HUDEP-2 (cell line): Measurements from ENCODE around the gene SAMM50.

Experiments
- DNase-seq, 76 experiments: peaks; one replicate each; lab custom pipeline; 2025; ENCODE audit not compliant: unreplicated experiment in 76 of 76; lab: John Stamatoyannopoulos, UW

Gene SAMM50

DNA sequence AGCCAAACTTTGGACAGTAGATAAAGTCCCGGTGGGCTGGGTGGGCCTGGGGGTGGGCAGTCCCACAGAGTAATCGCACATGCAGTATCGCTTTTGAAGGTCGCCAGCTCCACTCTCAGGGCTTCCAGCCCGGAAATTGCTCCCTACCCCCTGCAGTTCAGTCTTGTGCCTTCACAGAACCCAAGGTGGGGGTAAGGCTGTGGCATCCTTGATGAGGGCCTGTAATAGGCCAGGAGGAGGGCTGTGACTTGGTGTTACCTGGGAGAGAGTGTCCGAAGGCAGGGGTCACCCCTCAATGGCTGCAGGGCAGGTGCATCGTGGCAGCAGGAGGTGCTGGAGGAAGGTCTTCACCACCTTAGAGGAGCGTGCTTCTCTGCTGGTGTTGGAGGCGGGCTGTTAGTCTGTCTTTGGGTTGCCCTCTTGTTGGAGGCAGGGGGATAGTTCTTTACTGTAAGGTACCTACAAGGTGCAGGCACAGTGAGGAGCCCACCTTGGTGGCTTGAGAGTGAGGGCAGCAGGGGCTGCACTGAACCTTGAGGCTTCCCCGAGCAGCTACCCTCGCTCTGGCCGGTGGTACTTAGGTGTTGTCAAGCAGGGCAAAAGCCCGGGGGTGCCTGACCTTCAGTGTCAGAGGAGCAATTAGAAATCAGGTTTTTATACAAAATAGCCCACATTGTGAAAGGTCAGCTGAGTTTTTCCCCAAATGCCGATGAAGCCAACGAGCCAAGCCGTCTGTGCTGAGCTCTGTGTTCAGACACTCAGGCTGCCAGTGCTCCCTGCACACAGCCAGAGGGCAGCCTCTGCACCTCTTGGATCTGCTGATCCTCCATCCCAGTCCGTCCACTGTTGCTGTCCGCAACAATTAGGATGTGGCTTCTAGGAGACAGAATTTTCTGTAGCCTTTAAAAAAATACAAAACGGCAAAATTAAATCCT is 21.9 kb downstream of the SAMM50 start:
- DNase-seq = no peak

DNA sequence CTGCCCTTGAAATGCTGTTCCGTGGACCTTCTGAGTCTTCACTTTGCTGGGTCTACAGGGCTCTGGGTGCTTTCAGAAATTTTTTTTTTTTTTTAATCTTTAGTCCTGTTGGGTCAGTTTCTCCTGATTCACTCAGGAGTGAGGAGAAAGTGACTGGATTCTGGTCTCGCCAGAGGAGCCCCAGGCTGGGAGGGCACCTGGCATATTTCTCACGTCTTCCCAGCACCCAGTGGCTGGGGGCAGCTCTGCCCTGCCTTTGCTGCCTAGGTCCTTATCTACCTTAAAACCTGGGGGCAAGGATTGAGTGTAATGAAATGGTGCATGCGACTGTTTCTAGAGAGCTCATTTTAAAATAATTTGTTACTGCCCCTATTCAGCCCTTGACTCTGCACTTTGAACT is 23.3 kb downstream of the SAMM50 start:
- DNase-seq = no peak

DNA sequence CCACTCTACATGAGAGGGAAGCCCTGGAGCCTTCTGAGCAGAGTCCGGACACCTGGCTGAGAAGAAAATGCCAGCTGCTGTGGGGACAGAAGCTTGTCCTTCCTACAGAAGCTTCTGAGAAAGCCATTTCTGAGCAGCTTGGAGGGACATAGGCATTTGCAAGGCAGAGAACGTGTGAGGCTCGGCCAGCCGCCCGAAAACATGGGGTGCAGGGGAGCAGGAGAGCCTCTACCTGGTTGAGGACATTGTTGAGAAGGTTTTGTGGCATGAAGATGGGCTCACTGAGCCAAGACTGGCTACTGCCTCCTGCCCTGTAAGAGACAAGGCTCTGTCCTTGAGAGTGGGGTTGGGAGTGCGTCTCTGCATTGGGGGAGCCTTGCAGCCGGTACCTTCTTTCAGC is 25.3 kb downstream of the SAMM50 start:
- DNase-seq = no peak

DNA sequence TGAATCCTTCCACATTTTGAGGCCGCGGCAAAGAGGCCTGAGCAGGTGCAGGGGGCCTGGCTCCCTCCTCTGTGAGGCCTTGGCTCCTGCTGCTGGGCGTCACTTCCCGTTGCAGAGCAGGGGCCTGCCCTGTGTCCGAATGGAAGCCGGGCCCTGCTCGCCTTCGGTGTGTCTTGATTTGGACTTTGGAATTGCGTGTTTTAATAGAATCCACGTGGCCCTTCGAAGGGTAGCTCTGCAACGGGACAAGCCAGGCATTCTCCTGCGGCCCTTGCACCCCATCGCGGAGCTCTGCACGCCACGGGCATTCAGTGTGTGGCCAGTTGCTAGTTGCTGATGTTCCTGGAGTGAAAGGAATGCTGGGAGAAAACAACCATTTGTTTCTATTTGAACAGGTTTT is 25.8 kb downstream of the SAMM50 start:
- DNase-seq = no peak

DNA sequence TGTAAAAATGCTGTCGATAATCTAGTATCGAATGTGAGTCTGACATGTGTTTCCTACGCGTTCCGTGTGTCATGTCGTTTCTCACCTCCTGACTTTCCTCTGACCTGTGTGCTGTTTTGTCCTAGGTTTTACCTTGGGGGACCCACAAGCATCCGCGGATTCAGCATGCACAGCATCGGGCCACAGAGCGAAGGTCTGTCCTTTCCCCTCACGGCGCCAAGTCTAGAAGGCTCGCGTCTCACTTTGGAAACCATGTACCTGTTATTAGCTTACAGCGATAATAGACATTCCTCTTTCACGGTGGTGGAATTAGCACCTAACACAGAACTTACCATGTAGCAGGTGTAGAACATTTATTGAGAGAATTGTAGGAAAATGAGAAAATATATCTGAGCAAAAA is 28.6 kb downstream of the SAMM50 start:
- no peak for DNase-seq

DNA sequence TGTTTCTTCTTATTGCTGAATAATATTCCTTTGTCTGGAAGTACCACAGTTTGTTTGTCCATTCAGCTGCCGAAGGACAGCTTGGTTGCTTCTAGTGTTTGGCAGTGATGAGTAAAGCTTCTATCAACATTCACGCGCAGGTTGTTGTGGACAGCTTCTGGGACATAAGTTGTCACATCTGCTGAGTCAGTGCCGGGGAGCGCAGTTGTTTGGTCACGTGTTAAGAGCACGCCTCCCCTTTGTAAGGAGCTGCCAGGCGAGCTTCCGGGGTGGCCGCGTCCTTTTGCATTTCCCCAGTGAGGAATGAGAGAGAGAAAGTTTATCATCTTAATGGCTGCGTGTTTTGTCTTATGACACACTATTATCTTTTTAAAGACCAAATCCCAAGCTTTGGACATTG is 30.3 kb downstream of the SAMM50 start:
- DNase-seq = no peak

DNA sequence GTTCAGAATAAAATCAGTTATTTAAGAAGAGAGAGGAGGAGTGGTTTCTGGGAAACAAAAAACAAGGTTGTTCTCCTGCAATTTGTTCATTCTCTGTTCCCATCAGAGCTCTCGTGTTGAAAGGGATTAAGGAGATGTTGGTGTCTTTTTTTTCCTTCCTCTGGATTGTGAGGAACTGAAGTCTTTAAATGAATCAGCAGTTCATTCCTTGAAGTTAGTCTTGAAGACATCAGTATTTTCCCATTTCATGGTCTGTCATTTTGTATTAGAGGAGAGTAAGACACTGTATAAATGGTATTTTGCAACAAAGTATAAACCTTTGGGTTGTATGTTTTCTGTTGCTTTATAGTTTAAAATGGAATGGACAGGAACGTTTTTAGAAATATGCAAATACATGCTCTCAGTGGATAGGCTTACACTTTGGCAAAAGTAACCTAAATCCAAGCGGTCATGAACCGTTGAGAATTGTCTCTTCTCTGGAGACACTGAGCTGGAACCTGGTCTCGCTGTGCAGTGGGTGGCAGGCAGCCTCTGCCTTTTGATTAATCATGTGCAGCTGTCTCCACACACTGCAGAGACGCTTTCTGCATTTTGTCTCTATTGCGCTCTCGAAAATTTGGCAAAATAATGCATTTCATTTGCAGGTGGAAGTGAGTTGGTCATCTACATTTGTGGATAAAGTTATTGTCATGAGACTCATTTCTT is 33.0 kb downstream of the SAMM50 start:
- no peak for DNase-seq

DNA sequence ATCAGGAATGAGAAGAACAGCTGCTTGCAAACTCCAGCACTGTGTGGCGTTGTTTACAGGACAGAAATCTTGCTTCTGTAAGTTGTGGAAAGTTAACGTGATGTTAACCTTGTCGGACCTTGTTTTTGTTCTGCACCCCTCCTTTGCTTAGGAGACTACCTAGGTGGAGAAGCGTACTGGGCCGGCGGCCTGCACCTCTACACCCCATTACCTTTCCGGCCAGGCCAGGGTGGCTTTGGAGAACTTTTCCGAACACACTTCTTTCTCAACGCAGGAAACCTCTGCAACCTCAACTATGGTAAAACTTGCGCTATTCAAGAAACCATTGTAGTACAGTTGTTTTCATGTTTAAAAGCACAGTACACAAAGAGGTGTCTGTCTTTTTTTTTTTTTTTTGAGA is 33.7 kb downstream of the SAMM50 start:
- DNase-seq = no peak

DNA sequence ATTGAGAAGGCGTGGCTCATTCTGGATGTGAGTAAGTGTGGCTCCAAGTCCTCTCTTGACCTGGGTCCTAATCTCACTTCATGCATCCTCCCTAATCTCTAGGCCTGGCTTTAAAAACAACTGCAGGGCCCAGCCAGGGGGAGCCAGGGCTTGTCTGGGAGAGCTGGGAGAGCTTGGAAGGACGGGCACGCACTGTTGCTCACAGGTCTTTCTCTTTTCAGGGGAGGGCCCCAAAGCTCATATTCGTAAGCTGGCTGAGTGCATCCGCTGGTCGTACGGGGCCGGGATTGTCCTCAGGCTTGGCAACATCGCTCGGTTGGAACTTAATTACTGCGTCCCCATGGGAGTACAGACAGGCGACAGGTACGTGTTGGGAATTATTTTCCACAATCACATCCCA is 34.8 kb downstream of the SAMM50 start:
- DNase-seq = peak in 1 of 76 experiments; percentile 0

DNA sequence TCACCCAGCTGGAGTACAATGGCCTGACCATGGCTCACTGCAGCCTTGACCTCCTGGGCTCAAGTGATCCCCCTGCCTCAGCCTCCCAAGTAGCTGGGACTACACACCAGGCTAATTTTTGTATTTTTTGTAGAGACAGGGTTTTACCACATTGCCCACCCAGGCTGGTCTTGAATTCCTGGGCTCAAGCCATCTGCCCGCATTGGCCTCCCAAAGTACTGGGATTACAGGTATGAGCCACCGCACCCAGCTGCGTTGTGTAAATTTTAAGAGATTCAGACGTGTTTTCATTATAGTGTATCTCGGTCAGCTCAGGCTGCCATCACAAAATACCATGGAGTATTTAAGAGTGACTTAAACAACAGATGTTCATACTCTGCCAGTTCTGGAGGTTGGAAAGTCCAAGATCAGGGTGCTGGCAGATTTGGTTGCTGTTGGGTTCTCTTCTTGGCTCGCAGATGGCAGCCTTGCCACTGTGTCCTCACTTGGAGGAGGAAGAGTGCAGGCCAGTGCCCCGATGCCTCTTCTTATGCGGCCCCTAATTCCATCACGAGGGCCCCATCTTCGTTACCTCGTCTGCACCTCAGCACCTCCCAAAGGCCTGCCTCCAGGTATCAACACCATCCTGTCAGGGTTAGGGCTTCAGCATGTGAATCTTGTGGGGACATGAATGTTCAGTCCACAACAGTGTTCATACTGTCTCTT is 36.2 kb downstream of the SAMM50 start:
- DNase-seq = no peak

DNA sequence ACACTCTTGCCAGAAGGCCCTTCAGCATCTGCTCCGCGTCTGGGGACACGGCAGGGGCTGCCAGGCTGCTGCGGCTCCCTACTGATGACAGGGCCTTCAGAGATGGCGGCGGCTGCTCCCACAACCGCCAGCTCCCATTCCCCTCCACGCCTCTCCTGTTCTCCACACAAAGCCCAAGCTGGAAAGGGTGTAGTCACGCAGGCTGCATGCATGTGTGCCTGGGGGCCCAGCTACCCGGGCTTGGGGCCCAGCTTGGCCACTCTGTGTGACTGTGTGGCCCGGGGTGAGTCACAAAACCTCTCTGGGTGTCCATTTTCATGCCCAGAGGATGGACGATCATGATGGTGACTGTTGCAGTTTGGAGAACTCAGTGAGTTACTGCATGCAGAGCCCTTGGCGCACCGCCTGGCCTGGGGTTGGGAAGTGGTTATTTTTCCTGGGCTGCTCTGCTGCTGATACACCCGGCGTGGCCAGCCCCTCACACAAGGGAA is 37.1 kb downstream of the SAMM50 start:
- DNase-seq = peak in 2 of 76 experiments; percentile 2 to 6

DNA sequence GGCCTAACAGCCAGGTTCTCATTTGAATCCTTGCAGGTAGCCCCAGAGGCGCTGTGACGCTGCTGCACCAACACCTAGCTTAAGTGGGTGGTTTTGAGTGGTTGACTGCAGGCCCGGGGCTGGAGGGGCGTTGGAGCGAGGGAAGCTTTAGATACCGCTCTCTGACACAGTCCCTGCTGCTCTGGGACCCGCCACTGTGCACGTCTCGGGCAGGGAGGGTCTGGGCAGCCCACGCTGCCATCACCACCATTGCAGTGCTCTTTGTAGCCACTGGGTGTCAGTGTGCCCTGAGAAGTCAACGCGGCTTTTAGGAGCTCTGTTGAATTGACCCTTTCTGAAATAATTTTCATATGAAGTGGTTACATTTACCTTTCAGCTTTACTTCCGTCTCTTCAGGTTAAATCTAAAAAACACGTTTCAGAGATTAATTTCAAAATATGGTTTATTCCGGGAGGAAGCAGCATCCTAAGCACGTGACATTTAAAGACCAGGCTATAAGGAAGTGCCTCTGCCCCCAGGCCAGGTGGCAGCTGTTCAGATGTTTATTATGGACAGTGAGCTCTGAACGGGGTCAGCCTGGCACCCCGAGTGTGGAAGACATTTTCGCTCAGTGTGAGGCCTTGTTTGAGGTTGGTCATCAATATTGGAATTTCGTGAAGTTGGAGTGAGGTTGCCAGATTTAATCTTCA is 38.0 kb downstream of the SAMM50 start:
- peak in 51 of 76 experiments; percentile 1 to 57 (median 29) for DNase-seq

DNA sequence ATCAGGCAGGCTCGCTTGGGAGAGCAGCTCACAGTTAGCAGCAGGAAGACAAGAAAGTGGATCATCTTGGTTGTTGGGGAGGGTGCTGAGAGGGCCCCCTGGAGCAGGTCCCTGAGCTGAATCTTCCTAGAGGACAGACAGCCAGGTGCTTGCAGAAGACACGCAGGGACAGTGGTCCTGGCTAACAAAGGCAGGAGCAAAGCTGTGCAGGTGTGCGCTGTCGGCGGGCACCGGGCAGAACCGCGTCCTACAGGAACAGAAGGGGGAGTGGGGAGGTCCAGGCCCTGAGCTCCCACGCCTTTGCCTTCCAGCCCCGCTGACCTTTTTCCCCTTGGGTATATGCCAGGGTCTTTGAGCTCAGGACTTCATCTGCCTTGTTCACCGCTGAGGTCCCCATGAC is 38.8 kb downstream of the SAMM50 start:
- no peak for DNase-seq

DNA sequence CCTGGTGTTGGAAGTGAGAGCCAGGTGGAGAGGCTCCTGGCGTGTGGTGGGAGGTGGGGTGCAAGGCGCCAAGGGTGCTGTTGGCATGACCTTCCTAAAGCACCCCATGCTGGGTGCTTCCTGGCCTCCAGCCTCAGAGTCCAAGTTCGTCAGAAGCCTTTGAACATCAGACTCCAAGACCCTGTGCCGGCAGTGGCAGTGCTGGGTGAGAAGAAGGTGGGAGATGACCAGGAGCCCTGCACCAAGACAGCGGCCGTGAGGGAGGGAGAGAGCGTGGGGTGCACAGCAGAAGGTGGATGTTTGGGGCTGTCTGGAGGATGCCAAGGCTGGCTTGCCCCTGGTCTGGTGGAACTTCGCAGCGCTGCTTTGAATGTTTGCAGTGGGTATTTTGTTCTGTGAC is 39.2 kb downstream of the SAMM50 start:
- DNase-seq = no peak

DNA sequence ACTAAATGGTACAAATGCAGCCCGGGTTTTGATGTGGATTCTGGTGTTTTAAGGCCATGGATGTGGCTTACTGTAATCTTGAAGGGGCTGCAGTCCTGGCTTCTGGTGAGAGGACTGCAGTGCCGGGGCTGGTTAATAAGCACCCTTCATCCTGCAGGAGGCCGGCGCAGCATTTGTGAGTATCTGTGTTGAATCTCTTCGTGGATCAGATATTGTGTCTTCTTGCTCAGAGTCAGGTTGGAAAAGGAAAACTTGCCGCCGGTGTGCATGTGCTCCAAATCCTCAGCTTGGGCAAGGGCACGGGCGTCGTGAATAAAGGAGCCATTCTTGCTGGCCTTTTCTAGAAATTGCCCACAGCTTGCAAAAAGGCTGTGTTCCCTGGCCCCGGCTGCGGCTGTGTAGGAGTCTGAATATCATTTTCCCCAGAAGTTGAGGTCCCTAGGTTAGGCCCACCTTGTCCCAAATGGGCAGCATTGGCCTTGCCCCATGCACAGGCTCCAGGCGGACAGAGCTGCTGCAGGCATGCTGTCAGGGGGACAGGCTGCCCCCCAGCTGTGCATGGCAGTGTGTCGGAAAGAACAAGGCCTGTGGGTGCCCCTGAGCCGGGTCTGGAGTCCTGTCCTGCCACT is 39.9 kb downstream of the SAMM50 start:
- DNase-seq = no peak

DNA sequence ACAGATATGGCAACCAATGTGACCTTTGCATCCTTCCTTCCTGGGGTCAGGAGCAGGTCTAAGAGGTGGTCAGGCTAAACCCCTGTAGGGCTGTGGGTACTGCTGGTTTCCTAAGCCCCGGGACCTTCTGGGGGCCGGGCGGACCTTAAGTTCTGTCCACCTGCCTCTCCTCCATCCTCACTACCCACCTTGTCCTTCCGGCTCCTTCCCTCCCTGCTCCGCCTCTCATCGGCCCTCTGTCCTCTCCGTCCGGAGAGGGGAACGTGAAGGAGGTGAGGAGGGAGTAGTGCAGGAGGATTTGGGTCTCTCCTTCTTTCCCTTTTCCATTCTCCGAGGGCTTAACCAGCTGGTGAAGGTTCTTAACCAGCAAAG is 40.5 kb downstream of the SAMM50 start:
- DNase-seq = no peak

DNA sequence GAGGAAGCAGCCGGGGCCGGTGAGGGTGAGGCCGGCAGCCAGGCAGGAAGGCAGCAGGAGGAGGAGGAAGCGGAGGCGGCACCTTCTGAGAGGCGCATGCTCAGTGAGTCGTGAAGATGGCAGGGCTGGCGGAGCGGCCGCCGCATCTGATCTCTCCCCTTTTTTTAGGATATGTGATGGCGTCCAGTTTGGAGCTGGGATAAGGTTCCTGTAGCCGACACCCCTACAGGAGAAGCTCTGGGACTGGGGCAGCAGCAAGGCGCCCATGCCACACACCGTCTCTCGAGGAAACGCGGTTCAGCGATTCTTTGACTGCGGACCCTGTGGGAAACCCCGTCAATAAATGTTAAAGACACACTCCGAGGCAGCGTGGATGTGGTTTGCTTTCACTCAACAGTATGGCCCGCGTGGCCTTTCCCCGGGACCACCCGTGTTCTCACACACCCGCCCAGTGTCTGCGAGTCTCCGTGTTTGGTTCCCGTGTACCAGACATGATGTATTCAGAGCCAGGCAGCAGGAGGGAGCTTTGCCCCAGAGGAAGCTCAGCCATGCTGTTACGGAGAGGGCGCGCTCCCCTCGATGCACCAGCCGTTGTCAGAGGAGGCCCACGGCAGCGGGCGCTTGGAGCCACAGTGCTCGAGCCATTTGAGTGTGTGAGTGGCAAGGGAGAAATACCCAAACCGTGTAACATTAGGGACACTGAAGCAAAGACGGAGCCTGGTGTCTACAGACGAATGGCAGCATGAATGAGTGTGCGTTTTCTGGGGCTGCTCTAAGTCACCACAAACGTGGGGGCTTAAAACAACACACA is 41.1 kb downstream of the SAMM50 start:
- DNase-seq = no peak

DNA sequence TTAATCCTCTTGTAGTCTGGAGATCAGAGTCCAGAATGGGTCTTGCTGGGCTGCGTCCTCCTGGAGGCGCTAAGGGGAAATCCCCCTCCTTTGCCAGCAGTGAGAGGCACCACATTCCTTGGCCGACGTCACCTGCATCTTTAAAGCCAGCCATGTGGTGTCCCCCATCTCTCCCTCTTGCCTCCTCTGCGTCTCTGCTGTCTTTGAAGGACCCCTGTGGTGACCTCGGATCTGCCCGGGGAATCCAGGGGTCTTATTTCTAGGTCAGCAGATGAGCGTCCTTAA is 41.7 kb downstream of the SAMM50 start:
- no peak for DNase-seq

DNA sequence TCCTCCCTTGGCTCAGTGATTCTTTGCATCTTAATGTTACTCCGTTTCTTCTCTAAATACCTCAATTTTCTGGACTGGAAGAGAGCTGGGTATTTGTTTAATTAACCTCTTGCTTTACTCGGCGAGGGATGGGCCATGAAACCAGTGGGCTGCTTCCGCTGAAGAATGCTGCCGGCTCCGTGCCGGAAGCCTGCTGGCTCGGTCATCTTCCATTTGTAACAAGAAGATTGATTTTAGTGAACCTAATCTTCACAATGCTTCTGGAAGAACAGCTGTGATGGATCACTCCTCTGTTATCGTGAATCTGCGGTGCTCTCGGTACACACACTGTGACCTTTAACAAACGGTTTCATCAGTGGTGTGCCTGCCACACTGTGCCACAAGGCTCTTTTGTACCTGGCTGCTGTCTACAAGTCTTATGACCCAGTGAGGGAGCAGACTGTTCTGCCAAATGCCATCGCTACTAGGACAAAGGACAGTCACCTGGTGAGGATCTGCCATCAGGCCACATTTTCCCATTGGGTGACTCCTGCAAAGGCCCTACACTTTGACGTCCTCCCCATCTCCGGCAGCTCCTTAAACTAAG is 43.5 kb downstream of the SAMM50 start:
- no peak for DNase-seq
